Raji (cell line): Measurements from ENCODE around the gene KMT2B.

Source experiments
- POLR2A ChIP-seq: IDR thresholded peaks from 2 replicates; pipeline ENCODE4 v1.6.1; 2011; ENCODE audit warnings: low read depth, low read length, control low read depth; ENCODE audit not compliant: insufficient read depth

Gene KMT2B

DNA sequence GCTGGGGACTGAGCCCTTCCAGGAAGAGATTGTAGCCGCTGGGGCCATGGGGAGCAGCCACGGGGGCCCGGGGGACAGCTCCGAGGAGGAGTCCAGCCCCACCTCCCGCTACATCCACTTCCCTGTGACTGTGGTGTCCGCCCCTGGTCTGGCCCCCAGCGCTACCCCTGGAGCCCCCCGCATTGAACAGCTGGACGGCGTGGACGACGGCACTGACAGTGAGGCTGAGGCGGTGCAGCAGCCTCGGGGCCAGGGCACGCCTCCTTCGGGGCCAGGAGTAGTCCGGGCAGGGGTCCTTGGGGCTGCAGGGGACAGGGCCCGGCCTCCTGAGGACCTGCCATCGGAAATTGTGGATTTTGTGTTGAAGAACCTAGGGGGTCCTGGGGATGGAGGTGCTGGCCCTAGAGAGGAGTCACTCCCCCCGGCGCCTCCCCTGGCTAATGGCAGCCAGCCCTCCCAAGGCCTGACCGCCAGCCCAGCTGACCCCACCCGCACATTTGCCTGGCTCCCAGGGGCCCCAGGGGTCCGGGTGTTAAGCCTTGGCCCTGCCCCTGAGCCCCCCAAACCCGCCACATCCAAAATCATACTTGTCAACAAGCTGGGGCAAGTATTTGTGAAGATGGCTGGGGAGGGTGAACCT lies 14.9 kb downstream of the KMT2B start:
- TF ChIP-seq POLR2A, result no peak

DNA sequence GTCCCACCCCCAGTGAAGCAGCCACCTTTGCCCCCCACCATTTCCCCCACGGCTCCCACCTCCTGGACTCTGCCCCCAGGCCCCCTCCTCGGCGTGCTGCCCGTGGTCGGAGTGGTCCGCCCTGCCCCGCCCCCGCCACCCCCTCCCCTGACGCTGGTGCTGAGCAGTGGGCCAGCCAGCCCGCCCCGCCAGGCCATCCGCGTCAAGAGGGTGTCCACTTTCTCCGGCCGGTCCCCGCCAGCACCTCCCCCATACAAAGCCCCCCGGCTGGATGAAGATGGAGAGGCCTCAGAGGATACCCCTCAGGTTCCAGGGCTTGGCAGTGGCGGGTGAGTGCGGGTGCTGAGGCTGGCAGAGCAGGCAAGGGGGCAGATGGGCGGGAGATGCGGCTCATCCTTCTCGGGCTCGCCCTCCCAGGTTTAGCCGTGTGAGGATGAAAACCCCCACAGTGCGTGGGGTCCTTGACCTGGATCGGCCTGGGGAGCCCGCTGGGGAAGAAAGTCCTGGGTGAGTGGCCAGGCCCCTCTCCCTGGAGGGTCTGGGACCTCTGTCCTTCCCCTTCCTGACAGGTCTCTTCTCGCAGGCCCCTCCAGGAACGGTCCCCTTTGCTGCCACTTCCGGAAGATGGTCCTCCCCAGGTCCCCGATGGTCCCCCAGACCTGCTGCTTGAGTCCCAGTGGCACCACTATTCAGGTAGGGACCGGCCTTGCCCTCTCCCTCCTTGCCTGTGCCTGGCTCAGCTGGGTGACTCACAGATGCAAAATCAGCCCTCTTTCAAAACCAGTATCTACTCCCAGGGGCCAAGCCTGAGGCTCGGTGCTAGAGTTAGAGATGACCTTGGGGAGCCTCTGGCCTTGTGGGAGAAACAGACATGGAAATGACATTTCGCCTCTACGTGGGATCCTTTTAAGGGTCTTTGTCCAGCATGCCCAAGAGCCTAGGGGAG lies 15.7 kb downstream of the KMT2B start:
- TF ChIP-seq POLR2A, result no peak

DNA sequence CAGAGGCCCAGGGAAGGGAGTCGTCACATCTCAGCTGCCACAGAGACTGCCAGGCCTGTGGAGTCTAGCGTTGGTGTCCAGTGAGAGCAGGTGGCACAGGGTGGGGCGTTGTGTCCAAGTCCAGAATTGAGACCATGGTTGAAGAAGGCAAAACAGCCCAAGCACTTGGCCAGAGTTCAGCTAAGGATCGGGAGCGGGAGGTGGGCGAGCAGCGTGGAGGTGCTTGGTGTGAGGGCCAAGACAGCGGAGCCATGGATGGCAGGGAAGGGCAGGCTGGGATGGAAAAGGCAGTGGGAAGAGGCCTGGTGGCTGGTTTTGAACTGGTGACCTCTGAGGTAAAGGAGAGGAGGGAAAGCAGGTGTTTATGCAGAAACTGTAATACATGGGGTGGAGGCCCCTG lies 16.5 kb downstream of the KMT2B start:
- no peak for TF ChIP-seq POLR2A

DNA sequence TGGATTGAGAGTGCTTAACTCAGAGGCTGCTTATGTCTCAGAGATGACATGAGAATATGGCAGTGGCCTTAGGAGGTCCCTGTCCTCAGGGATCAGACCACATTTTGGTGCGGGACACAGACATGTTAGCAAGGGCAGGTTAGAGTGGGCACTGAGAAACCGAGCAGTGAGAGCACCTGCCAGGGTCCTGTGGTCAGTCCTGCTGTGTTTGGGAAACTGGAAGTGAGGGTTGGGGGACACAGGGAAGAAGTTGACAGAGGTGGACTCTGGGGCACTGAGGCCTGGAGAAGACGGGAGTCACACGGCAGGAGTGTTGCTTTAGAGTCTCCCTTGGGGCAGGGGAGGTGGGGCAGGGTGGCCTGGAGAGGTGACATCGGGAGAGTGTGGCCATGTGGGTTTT lies 17.1 kb downstream of the KMT2B start:
- TF ChIP-seq POLR2A, result no peak

DNA sequence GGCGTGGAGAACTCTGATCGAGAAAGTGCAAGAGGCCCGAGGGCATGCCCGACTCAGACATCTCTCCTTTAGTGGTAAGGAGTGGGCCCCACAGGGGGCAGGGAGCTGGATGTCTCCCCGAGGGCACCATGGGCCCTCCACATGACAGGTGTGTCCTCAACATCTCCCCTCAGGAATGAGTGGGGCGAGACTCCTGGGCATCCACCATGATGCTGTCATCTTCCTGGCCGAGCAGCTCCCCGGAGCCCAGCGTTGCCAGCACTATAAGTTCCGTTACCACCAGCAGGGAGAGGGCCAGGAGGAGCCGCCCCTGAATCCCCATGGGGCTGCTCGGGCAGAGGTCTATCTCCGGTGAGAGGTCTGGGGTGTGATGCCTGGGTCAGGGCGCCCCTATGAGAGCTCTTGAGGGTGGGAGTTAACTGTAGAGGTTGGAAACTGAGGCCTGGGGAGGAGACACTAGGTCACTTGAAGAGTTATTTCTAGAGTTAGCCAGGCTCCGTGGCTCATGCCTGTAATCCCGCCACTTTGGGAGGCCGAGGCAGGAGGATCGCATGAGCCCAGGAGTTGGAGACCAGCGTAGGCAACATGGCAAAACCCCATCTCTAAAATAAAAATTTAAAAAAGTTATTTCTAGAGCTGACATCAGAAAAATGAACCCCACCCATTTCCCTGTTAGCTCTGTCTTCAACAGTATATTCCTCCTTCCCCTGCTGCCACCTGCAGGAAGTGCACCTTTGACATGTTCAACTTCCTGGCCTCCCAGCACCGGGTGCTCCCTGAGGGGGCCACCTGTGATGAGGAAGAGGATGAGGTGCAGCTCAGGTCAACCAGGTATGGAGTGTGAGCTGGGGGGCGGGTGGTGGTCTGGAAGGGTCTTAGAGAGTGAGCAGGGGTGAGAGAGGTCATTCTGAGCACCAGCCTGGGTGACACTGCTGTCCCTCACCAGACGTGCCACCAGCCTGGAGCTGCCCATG lies 19.4 kb downstream of the KMT2B start:
- TF ChIP-seq POLR2A, result no peak

DNA sequence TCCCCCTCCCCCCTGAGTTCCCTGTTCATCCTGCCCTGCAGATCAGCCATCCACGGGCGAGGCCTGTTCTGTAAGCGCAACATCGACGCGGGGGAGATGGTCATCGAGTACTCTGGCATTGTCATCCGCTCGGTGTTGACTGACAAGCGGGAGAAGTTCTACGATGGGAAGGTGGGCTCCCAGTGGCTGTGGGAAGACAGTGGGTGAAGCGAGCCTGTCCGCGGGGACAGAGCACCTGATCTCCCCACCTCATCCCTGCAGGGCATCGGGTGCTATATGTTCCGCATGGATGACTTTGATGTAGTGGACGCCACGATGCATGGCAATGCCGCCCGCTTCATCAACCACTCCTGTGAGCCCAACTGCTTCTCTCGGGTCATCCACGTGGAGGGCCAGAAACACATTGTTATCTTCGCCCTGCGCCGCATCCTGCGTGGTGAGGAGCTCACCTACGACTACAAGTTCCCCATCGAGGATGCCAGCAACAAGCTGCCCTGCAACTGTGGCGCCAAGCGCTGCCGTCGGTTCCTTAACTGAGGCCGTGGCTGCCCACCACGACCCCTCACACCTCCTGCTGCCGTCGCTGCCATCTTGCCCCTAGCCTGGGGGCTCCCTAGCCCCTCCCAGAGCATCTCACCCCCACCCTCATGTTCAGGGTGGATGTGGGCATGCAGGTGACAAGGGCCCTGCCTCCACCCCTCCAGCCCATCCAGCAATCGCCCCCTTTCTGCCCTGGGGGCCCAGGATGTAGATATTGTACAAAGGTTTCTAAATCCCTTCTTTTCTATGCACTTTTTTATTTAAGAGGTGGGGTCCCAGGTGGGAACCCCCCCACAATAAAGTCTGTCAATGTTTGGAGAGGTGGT lies 20.5 kb downstream of the KMT2B start:
- TF ChIP-seq POLR2A, result no peak

DNA sequence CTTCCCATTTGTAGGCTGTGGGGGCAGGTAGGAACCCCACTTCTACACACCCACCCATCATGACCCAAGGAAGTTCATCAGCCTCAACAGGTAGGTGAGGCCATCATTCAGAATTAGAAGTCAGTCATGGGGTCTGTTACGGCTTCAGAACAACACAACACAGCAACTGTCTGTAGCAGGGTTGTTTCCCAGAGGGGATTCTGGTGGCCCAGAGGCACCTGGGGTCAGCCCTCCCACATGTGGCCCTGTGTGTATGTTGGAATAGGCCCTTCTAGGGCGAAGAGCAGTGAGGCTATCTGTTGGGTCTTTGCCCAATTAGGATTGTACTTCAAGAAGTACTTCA lies 21.1 kb downstream of the KMT2B start:
- TF ChIP-seq POLR2A, result no peak

DNA sequence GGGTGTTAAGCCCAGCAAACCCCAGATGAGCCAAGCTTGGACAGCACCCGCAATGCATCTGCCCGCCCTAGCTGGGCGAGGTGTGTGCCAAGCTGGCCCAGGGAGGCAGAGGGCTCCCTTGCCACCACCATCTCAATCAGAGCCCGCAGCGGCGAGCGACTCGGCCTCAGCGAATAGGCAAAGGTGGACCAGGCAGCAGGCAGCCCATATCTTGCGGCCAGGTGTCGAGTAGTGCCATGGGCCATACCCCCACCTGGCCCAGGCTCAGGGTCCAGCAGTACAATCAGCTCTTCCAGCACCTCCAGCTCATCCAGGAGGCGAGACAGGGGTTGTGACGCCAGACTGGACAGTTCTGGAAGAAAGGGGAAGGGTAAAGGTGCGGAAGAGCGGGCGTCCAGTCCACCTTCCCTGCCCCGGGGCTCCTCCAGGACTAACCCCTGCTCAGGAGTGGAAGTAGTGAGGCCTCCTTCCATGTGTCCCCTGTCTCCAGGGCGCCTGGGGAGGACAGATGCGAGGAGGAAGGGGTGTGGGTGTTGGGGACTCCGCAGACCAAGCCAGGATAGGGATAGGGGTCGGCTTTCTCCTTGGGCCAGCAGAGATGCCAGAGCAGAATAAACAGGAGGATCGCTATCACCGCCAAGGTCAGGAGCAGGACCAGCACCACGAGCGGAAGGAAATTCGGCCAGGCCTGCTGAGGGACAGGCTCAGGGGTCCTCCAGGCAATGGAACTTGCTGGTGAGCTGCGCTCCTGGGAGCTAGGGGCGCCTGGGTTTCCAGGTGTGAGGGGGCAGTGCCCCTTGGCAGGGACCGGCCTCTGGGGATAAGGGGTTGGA lies 21.7 kb downstream of the KMT2B start:
- no peak for TF ChIP-seq POLR2A

DNA sequence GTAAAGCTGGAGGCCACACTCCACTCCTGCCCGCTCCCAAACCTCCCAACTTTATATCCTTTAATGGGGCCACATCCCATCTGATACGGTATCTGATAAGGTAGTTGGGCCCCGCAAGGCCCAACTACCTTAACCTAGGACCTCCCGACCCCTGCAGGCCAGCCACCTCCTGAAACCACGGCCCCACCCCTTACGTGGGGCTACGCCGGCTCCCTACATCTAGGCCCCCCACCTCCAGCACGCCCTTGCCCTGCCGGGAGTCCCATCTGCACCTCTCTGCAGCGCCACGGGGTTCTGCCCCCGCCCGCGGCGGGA lies 22.3 kb downstream of the KMT2B start:
- no peak for TF ChIP-seq POLR2A

DNA sequence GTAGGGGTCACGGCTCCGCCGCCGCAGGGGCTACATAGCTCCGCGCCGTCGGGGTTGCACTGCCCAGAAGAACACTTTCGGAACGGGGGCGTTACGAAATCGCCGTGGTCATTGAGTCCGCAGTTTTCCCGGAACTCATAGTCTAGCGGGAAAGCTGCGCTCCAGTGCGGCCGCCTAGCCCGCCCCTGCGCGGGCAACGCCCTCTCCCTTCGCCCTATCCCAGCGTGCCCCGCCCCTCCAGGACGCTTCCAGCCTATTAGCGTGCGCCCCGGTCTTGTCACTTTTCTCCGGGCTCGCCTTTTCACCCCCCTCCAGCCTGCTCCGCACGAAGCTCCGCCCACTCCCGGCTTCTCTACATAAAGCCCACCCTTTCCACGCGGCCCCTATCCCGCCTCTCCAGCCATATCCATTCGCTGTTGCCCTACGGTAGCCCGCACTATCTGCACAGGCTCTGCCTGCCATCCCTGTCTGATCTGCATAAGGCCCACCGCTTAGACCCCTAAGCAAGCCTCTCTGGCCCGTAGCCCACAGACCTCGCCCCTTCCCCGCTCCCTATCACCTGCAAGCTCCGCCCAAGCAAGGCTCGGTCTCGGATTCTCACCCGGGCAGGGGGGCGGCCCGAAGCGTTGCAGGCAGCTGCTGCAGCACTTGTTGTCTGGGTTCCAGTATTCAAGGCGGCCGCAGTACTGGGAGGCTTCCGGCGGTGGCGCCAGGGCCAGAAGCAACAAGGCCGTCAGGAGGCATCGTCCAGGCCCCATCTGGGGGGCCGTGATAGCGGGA lies 22.8 kb downstream of the KMT2B start:
- TF ChIP-seq POLR2A, result peak; percentile 93

DNA sequence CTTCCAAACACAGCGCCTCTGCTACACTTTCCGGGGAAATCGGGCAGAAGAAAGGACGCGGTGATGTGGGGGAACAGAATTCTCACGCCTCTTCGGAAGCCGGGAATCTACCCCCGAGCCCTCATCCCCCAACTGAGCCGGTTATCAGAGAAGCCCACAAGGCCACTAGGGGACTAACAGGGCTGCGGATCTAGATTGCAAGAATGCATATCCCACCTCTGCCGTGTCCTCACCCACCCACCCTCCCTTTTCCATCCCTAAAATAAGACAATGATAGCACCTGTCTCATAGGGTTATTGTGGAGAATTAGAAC lies 23.4 kb downstream of the KMT2B start:
- TF ChIP-seq POLR2A, result no peak

DNA sequence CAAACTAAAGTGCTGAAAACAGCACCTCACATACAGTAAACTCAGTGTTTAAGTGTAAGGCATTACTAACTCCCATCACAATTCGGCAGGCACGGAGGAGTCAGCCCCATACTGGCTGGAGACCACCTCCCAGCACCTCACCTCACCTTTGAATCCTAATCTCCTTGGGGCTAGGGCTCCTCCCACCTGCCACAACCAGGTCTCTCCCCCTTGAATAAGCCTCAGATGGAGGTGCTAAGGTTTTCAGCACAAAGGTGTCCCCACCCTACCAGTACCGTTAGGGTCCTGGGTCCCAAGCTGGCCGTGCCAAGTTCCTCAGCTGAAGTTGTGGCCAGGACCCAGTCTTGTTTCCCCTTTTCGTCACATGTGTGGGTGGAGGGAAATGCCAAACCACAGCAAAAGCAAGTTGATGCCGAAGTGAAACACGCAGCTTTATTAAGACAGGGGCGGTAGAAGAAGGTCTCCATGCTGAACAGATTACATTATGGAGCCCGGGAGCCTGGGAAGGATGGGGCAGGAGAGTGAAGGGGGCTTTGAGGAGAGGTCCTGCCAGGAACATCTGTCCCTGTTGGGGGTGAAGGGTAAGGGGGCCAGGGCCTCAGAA lies 24.4 kb downstream of the KMT2B start, which contains the start of gene IGFLR1:
Gene IGFLR1, minus strand, starts transcription at position 332 of the 604 bp plus-strand sequence. CDS start 1,272 bp downstream, outside the sequence.
- peak; percentile 66 for TF ChIP-seq POLR2A
